ENCODE data around the gene KREMEN2. TPM values are rescaled to one million over a fixed set of nuclear protein-coding genes. Genes with fewer than 3 reads are reported as not detected.

Gene KREMEN2
- total and polyA plus RNA-seq, 2 of the 13 experiments (the other 11 are each of a cell fraction or from before 2014, with no cell fraction given): 0.48 to 1.2 TPM

DNA sequence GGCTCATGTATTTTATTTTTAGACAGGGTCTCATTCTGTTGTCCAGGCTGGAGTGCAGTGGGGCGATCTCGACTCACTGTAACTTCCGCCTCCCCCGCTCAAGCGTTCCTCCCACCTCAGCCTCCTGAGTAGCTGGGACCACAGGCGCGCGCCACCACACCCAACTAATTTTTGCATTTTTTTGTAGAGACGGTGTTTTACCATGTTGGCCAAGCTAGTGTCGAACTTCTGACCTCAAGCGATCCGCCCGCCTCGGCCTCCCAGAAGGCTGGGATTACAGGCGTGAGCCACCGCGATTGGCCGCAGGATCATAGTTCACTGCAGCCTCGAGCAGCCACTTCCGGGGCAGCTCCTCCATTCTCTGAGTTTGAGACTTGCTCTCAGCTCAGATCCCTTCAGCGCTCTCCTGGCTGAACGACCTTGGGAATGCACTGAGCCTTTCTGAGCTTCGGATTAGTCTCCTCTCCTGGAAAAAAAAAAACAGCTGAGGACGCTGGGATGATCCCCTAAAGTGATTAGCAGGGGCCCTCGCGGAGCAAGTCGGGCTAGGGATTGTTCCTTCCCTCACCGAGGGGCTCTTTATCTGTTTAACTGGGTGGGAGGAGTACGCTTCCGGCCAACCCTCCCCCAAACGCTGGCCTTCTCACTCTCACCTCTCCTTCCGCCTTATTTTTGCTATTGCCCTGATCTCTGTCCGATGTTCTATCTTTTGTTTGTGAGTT lies 17.3 kb downstream of the KREMEN2 start (continued):
- TF ChIP-seq, protein P1, sequence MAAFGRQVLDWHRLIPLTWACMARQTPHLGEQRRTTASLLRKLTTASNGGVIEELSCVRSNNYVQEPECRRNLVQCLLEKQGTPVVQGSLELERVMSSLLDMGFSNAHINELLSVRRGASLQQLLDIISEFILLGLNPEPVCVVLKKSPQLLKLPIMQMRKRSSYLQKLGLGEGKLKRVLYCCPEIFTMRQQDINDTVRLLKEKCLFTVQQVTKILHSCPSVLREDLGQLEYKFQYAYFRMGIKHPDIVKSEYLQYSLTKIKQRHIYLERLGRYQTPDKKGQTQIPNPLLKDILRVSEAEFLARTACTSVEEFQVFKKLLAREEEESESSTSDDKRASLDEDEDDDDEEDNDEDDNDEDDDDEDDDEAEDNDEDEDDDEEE (CRISPR knock-in tag; IDR thresholded peaks at IDR 0.05): 0 out of 2 replicates have a peak, but pooled peaks have one; percentile 21
- TF ChIP-seq, protein P2, sequence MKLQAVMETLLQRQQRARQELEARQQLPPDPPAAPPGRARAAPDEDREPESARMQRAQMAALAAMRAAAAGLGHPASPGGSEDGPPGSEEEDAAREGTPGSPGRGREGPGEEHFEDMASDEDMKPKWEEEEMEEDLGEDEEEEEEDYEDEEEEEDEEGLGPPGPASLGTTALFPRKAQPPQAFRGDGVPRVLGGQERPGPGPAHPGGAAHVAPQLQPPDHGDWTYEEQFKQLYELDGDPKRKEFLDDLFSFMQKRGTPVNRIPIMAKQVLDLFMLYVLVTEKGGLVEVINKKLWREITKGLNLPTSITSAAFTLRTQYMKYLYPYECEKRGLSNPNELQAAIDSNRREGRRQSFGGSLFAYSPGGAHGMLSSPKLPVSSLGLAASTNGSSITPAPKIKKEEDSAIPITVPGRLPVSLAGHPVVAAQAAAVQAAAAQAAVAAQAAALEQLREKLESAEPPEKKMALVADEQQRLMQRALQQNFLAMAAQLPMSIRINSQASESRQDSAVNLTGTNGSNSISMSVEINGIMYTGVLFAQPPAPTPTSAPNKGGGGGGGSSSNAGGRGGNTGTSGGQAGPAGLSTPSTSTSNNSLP (IDR thresholded peaks at IDR 0.05; ENCODE audit: low read depth, low read length): no peak
- TF ChIP-seq ZSCAN25 (CRISPR knock-in tag; IDR thresholded peaks at IDR 0.05) (no peak), ZNF781 (CRISPR knock-in tag; IDR thresholded peaks at IDR 0.05; ENCODE audit: borderline replicate concordance, not compliant biosample characterization) (peak; percentile 32), NRL (CRISPR knock-in tag; IDR thresholded peaks at IDR 0.05; ENCODE audit: borderline replicate concordance) (no peak), SNRNP70 (IDR thresholded peaks at IDR 0.05; ENCODE audit: low read depth, low read length) (no peak), ZNF616 (CRISPR knock-in tag; IDR thresholded peaks at IDR 0.05; ENCODE audit: low read depth) (no peak), ZNF367 (CRISPR knock-in tag; IDR thresholded peaks at IDR 0.05; ENCODE audit: borderline replicate concordance) (no peak), ZNF232 (CRISPR knock-in tag; IDR thresholded peaks at IDR 0.05; ENCODE audit: borderline replicate concordance) (no peak), ZNF33B (CRISPR knock-in tag; IDR thresholded peaks at IDR 0.05) (no peak), ZNF589 (CRISPR knock-in tag; conservative IDR thresholded peaks at IDR 0.05) (no peak), GPN1 (CRISPR knock-in tag; IDR thresholded peaks at IDR 0.05; ENCODE audit: borderline replicate concordance) (no peak), HOXA5 (CRISPR knock-in tag; IDR thresholded peaks at IDR 0.05) (no peak), IKZF4 (CRISPR knock-in tag; IDR thresholded peaks at IDR 0.05; ENCODE audit: borderline replicate concordance, low read depth, not compliant biosample characterization) (no peak), MEF2D (CRISPR knock-in tag; IDR thresholded peaks at IDR 0.05) (peak; percentile 66; the same call in 1 of the 2 replicates)
- TF ChIP-seq, protein P3, sequence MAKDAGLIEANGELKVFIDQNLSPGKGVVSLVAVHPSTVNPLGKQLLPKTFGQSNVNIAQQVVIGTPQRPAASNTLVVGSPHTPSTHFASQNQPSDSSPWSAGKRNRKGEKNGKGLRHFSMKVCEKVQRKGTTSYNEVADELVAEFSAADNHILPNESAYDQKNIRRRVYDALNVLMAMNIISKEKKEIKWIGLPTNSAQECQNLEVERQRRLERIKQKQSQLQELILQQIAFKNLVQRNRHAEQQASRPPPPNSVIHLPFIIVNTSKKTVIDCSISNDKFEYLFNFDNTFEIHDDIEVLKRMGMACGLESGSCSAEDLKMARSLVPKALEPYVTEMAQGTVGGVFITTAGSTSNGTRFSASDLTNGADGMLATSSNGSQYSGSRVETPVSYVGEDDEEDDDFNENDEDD (CRISPR knock-in tag; IDR thresholded peaks at IDR 0.05; ENCODE audit: borderline replicate concordance): no peak
- TF ChIP-seq, protein P4, sequence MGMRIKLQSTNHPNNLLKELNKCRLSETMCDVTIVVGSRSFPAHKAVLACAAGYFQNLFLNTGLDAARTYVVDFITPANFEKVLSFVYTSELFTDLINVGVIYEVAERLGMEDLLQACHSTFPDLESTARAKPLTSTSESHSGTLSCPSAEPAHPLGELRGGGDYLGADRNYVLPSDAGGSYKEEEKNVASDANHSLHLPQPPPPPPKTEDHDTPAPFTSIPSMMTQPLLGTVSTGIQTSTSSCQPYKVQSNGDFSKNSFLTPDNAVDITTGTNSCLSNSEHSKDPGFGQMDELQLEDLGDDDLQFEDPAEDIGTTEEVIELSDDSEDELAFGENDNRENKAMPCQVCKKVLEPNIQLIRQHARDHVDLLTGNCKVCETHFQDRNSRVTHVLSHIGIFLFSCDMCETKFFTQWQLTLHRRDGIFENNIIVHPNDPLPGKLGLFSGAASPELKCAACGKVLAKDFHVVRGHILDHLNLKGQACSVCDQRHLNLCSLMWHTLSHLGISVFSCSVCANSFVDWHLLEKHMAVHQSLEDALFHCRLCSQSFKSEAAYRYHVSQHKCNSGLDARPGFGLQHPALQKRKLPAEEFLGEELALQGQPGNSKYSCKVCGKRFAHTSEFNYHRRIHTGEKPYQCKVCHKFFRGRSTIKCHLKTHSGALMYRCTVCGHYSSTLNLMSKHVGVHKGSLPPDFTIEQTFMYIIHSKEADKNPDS (CRISPR knock-in tag; IDR thresholded peaks at IDR 0.05): no peak
- TF ChIP-seq, protein P5, sequence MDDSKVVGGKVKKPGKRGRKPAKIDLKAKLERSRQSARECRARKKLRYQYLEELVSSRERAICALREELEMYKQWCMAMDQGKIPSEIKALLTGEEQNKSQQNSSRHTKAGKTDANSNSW (CRISPR knock-in tag; IDR thresholded peaks at IDR 0.05; ENCODE audit: borderline replicate concordance): no peak

All from HepG2 (cell line).